GM12864 (cell line): Measurements from ENCODE around the gene ARSH.
"Not testable (repeated sequence)": the region's sequence is repeated elsewhere in the genome, so short reads cannot be mapped to it uniquely, and the experiment has no call there.

Source experiments
- DNase-seq: peaks from one replicate; pipeline ENCODE4 v3.0.0-alpha.2; 2011; ENCODE audit warnings: low read depth
- H3K4me3 ChIP-seq: 2 replicates; pipeline ENCODE4 v1.5.1; 2011; ENCODE audit warnings: mild to moderate bottlenecking, low read depth, low read length, control low read depth
- CTCF ChIP-seq: IDR thresholded peaks from 2 replicates; pipeline ENCODE4 v1.5.1; 2011; ENCODE audit warnings: low read depth, mild to moderate bottlenecking, moderate library complexity, low read length, control low read depth, inconsistent platforms; ENCODE audit errors: missing control alignments

The ARSH gene

GRCh38 chrX:2967584-2967983, 38.8 kb upstream of the ARSH start:
- TF ChIP-seq CTCF = no peak
- no peak for DNase-seq
- no peak overlapping the region for H3K4me3 ChIP-seq

GRCh38 chrX:2967998-2968909, 38.1 kb upstream of the ARSH start:
- peak overlapping the region; percentile 27 for H3K4me3 ChIP-seq
- DNase-seq = no peak

GRCh38 chrX:2969021-2969420, 37.3 kb upstream of the ARSH start:
- no peak overlapping the region for H3K4me3 ChIP-seq
- DNase-seq = no peak
- TF ChIP-seq CTCF = no peak

More at GRCh38 chrX:2967998-2968909, 38.1 kb upstream of the ARSH start:
- TF ChIP-seq CTCF = no peak

GRCh38 chrX:2972391-2972790, 34.0 kb upstream of the ARSH start:
- TF ChIP-seq CTCF = no peak

GRCh38 chrX:2974961-2975360, 31.4 kb upstream of the ARSH start:
- no peak for DNase-seq
- no peak overlapping the region for H3K4me3 ChIP-seq
- TF ChIP-seq CTCF = no peak

More at GRCh38 chrX:2972391-2972790, 34.0 kb upstream of the ARSH start:
- no peak overlapping the region for H3K4me3 ChIP-seq
- no peak for DNase-seq

- H3K4me3 ChIP-seq, DNase-seq: not testable (repeated sequence)
Measured at GRCh38 chrX:2978639-2979038, 27.7 kb upstream of the ARSH start.

- TF ChIP-seq CTCF = no peak
- no peak overlapping the region for H3K4me3 ChIP-seq
- no peak for DNase-seq
Measured at GRCh38 chrX:2984342-2984741, 22.0 kb upstream of the ARSH start.
